ENCODE results near the gene NAPEPLD. TPM values are rescaled to one million over a fixed set of nuclear protein-coding genes. Genes with fewer than 3 reads are reported as not detected.
A peak's percentile ranks its signal among the peaks of the same experiment; 100 is the strongest.
"Not testable (repeated sequence)": the region's sequence is repeated elsewhere in the genome, so short reads cannot be mapped to it uniquely, and the experiment has no call there.

The NAPEPLD gene
- total RNA-seq, 2 donors from 2014 or later, result 2.4 to 3.7 TPM

DNA sequence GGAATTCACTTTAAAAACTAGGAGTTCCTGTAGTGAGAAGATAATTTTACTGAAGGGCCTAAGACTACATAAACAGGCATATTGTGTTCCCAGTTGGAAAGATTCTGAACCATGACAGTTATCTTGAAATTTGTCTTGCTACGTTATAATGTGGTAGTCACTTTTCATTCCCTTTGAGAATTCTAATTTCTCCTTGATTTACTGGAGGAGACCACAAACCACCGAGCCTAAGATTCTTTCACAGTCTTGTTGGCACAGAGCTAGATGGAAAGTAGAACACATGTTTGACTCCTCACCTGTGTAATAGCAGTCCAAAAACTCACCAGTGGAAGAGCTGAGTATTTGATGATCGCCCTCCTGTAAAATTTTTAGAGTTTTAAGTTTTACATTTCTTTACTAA is 69.1 kb downstream of the NAPEPLD start:
- no peak for DNase-seq
- Mint-ChIP-seq H3K4me3 (no peak overlapping the region), H3K4me1 (peaks cover 11% of the 10 kb centered on the region), H3K27me3 (no peaks in the 10 kb centered on the region), H3K36me3 (ENCODE audit: low read depth) (no peaks in the 10 kb centered on the region), H3K27ac (peak overlapping the region; percentile 57)
- no peaks in the 10 kb centered on the region for H3K9me3 ChIP-seq (ENCODE audit: control insufficient read depth, low read length, poor library complexity, severe bottlenecking)
- ATAC-seq, result no peak

DNA sequence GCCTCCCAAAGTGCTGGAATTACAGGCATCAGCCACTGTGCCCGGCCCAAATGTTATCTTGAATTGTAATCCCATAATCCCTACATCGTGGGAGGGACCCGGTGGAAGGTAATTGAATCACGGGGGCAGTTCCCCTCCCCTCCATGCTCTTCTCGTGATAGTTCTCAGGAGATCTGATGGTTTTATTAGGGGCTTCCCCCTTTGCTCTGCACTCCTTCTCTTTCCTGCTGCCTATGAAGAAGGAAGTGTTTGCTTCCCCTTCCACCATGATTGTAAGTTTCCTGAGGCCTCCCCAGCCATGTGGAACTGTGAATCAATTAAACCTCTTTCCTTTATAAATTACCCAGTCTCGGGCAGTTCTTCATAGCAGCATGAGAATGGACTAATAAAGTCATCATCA is 70.7 kb downstream of the NAPEPLD start:
- not testable (repeated sequence) for H3K27me3 Mint-ChIP-seq; H3K36me3 Mint-ChIP-seq (ENCODE audit: low read depth); ATAC-seq; H3K27ac Mint-ChIP-seq; H3K9me3 ChIP-seq (ENCODE audit: control insufficient read depth, low read length, poor library complexity, severe bottlenecking); DNase-seq
- Mint-ChIP-seq H3K4me3 (peak overlapping the region; percentile 21), H3K4me1 (peaks cover 22% of the 10 kb centered on the region)

DNA sequence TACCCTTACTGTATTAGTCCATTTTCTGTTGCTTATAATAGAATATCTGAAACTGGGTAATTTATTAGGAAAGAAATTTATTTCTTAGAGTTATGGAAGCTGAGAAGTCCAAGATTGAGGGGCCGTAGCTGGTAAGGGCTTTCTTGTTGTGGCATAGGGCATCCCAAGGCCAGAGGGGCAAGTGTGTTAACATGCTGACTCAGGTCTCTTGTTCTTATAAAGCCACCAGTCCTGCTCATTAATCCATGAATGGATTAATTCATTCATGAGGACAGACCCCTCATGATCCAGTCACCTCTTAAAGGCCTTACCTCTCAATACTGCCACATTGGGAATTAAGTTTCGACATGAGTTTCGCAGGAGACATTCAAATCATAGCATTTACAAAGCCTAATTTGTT is 71.6 kb downstream of the NAPEPLD start:
- no peaks in the 10 kb centered on the region for H3K9me3 ChIP-seq (ENCODE audit: control insufficient read depth, low read length, poor library complexity, severe bottlenecking)
- ATAC-seq (no peak), DNase-seq (no peak)
- Mint-ChIP-seq H3K4me3 (no peak overlapping the region), H3K36me3 (ENCODE audit: low read depth) (no peaks in the 10 kb centered on the region), H3K4me1 (peaks cover 24% of the 10 kb centered on the region), H3K27ac (no peak overlapping the region), H3K27me3 (no peaks in the 10 kb centered on the region)

DNA sequence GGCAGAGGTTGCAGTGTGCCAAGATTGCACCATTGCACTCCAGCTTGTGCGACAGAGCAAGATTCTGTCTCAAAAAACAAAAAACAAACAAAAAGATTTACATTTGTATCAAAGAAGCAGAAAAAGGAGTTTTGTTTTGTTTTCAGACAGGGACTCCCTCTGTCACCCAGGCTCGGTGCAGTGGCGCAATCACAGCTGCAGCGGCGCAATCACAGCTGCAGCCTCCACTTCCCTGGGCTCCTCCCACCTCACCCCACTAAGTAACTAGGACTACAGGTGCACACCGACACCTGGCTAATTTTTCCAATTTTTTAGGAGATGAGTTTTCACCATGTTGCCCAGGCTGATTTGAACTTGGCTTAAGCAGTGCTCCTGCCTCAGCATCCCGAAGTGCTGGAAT is 72.1 kb downstream of the NAPEPLD start:
- no peak overlapping the region for H3K4me3 Mint-ChIP-seq
- no peaks in the 10 kb centered on the region for H3K27me3 Mint-ChIP-seq
- H3K9me3 ChIP-seq (ENCODE audit: control insufficient read depth, low read length, poor library complexity, severe bottlenecking), result no peaks in the 10 kb centered on the region
- ATAC-seq (no peak), DNase-seq (no peak)
- H3K27ac Mint-ChIP-seq, result no peak overlapping the region
- no peaks in the 10 kb centered on the region for H3K36me3 Mint-ChIP-seq (ENCODE audit: low read depth)
- peaks cover 22% of the 10 kb centered on the region for H3K4me1 Mint-ChIP-seq

DNA sequence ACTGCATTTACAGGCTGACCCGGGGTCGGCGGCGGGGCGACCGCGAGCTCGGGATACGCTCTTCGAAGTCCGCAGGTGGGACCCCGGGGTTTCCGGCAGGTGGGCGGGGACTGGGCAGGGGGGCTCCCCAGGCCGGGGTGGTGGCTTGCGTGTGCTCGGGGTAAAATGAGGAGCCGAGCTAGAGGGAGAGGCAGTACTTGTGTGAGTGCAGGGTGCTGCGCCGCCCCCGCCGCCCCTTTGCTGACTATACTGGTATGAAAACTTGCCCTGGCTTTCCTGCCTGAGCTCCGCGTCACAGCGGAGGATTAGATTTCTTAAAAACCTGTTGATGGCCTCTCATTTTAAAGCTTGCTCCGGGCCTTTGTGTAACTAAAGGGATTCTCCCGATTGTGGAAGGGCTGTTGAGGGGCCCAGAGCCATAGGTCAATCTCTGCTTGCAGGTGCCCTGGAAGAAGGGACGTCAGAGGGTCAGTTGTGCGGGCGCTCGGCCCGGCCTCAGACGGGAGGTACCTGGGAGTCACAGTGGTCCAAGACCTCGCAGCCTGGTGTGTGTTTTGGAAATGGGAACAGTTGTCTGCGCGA is 73.5 kb downstream of the NAPEPLD start:
- peak; percentile 37 to 60 (median 49) for DNase-seq
- Mint-ChIP-seq H3K36me3 (ENCODE audit: low read depth) (no peaks in the 10 kb centered on the region), H3K27ac (peak overlapping the region; percentile 84), H3K4me3 (peak overlapping the region; percentile 95), H3K27me3 (no peaks in the 10 kb centered on the region), H3K4me1 (peaks cover 22% of the 10 kb centered on the region)
- H3K9me3 ChIP-seq (ENCODE audit: control insufficient read depth, low read length, poor library complexity, severe bottlenecking), result no peaks in the 10 kb centered on the region
- ATAC-seq, result peak; percentile 60

DNA sequence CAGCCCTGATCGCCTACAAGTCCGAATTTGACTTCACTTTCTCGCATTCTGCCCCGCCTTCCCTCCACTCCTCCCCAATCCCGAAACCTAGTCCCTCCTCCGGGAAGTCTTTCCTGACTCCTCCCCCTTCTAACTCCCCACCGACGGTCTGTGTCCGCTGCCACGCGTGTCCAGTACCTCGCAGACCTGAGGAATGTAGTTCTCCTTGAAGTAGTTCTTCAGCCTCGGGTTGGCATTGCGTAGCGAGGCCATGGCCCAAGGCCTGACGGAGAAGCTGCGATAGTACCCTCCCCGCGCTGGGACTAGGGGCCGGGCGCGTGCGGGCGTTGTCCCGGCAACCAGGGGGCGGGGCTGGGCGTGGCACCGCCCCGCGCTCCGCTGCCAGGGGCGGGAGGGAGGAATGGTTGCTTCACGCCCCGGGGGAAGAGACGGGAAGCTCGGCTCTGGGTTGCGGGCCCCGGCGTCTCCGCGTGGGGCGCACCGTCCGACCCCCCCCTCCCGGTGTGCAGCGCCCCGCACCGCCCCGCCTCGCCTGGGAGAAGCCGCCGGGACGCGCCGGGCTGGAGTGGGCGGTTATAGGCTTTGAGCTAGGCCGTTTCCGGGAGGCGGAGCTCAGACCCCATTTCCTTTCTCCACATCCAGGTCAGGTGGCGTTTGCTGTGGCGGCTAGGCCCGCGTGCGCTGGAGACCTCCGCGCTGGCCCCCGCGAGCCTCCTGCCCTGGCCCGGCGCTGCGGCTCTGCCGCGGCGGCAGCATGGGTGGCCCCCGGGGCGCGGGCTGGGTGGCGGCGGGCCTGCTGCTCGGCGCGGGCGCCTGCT is 74.2 kb downstream of the NAPEPLD start, which contains the start of the genes ARMC10 and FBXL13:
TSS of gene ARMC10 (plus strand) at position 622 of the 818 bp plus-strand sequence. CDS start at position 755, 133 bp downstream.
TSS of gene FBXL13 (minus strand) at position 278 of the 818 bp plus-strand sequence.
- H3K9me3 ChIP-seq (ENCODE audit: control insufficient read depth, low read length, poor library complexity, severe bottlenecking), result no peaks in the 10 kb centered on the region
- no peaks in the 10 kb centered on the region for H3K27me3 Mint-ChIP-seq
- H3K4me3 Mint-ChIP-seq, result peak within 1 kb of the TSS; percentile 95
- DNase-seq (peak; percentile 87 to 91 (median 88)), ATAC-seq (peak; percentile 88)
- peak within 1 kb of the TSS; percentile 94 for H3K27ac Mint-ChIP-seq
- peaks cover 20% of the 10 kb centered on the region for H3K4me1 Mint-ChIP-seq
- no peaks in the 10 kb centered on the region for H3K36me3 Mint-ChIP-seq (ENCODE audit: low read depth)

DNA sequence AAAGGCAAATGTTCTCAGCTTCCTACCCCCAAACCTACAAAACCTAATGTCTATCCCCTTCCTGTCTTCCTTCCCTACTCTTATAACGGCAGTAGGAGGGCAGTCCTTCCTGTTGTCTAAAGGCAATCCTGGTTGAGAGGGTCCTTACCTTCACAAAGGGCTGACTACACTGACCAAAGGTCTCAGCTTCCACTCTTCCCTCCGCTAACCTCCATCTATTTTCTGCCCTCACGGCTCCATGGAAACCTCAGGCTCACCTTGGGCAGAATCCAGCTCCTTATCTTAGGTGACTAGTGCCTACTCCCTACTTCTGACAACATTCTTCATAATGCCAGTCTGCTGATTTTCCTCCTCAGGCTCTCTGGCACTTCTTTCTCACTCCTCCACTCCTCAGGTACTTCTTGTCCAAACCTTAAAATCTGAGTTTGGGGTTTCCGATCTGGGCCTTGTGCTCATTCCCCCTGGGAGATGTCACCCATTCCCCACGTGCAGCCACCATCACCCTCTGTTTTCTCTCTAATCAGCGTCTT is 74.8 kb downstream of the NAPEPLD start:
- Mint-ChIP-seq H3K36me3 (ENCODE audit: low read depth) (no peaks in the 10 kb centered on the region), H3K4me3 (peak overlapping the region; percentile 95), H3K4me1 (peaks cover 20% of the 10 kb centered on the region), H3K27me3 (no peaks in the 10 kb centered on the region), H3K27ac (peak overlapping the region; percentile 94)
- ATAC-seq (no peak), DNase-seq (no peak)
- no peaks in the 10 kb centered on the region for H3K9me3 ChIP-seq (ENCODE audit: control insufficient read depth, low read length, poor library complexity, severe bottlenecking)

DNA sequence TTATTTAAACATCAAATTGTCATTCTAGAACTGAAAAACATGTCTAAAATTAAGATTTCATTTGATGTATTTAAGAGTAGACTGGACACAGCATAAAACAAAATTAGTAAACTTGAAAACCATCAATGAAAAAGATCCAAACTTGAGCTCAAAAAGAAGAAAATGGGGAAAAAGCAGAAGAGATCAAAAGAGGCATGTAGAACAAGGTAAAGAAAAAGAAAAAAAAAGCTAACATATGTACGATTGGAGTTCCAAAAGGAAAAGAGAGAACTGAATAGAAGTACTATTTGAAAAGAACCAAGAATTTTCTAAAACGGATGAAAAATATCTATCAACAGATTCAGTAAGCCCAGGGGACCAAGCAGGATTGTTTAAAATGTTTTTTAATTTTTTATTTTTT is 77.9 kb downstream of the NAPEPLD start:
- H3K27ac Mint-ChIP-seq, result no peak overlapping the region

DNA sequence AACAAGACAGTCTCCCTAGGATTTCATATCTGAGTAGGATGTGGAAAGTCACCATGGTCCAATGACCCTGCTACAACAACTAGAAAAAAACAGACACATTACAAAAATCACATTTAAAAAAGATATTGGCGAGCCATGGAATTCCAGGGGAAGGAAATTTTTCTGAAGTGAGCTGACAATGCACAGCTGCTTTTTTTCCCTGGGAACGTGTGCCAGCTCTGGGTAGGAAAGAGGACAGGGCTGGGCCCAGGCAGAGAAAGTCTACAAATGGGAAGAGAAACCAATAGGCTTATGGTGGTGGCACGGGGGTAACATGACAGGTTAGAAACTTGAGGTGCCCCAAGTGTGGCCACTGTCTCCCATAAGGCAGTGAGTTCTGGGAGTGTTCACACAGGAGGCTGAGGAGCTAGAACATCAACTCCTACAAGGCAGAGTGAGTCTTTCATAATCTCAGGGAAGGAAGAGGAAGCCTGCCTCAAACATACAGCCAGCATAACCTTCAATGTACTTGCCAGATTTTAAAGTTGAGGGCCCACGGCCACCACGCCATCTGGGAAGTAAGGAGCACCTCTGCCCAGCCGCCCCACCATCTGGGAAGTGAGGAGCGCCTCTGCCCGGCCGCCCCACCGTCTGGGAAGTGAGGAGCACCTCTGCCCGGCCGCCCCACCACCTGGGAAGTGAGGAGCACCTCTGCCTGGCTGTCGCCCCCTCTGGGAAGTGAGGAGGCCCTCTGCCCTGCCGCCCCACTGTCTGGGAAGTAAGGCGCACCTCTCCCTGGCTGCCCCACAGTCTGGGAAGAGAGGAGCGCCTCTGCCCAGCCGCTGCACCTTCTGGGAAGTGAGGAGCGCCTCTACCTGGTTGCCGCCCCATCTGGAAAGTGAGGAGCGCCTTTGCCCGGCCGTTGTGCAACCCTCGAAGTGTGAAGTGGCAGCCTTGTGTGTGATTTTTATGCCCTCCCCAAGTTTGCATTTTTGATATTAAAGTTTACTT is 80.2 kb downstream of the NAPEPLD start:
- Mint-ChIP-seq H3K27me3 (peaks cover 6% of the 10 kb centered on the region), H3K4me1 (peaks cover 4% of the 10 kb centered on the region), H3K4me3 (no peak overlapping the region), H3K36me3 (ENCODE audit: low read depth) (peaks cover 5% of the 10 kb centered on the region), H3K27ac (no peak overlapping the region)
- no peak for DNase-seq
- no peaks in the 10 kb centered on the region for H3K9me3 ChIP-seq (ENCODE audit: control insufficient read depth, low read length, poor library complexity, severe bottlenecking)
- ATAC-seq, result no peak

More for the DNA sequence above, 77.9 kb downstream of the NAPEPLD start:
- H3K9me3 ChIP-seq (ENCODE audit: control insufficient read depth, low read length, poor library complexity, severe bottlenecking), result no peaks in the 10 kb centered on the region
- H3K4me1 Mint-ChIP-seq, result peaks cover 17% of the 10 kb centered on the region
- H3K4me3 Mint-ChIP-seq, result no peak overlapping the region
- H3K36me3 Mint-ChIP-seq (ENCODE audit: low read depth), result peaks cover 5% of the 10 kb centered on the region
- ATAC-seq (no peak), DNase-seq (no peak)
- peaks cover 6% of the 10 kb centered on the region for H3K27me3 Mint-ChIP-seq

DNA sequence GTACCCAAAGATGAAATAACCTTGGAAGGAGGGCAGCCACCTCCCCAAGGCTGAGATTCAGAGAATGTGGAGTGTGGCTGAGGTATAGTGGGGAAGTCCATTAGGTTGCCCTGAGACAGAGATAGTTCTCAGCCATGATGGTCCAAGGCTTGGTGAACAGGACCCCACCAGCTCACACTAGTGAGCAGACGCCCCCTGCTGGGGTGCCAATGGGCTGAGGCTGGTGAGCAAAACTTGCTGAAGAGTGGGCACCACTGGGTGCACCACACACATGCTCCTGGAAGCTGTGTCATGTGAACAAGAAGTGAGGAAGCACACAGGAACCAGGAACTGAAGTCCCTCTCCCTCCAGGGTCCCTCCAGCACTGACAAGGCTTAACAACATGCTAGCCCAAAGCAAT is 83.2 kb downstream of the NAPEPLD start:
- ATAC-seq, result peak; percentile 57
- H3K27me3 Mint-ChIP-seq, result peaks cover 6% of the 10 kb centered on the region

DNA sequence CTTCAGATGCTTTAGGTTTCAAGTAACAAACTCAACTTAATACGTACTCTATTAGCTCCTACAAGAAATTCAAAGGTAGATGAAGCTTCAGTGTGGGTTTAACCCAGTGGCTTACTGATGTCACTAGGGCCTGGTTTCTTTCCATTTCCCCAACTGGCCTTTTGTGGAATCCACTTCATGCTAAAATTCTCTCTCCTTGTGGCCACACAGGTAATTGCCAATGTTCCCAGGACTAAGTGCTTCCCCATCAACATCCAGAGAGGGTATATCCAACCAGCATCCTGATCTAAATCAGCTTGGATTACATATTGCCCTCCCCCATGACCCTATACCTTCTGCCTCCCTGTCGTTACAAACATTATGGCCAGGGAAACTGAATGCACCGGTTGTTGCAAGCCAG is 85.0 kb downstream of the NAPEPLD start:
- peaks cover 2% of the 10 kb centered on the region for H3K4me1 Mint-ChIP-seq
- H3K4me3 Mint-ChIP-seq, result no peak overlapping the region
- H3K9me3 ChIP-seq (ENCODE audit: control insufficient read depth, low read length, poor library complexity, severe bottlenecking), result no peaks in the 10 kb centered on the region
- peaks cover 6% of the 10 kb centered on the region for H3K27me3 Mint-ChIP-seq
- DNase-seq (no peak), ATAC-seq (no peak)
- H3K36me3 Mint-ChIP-seq (ENCODE audit: low read depth), result peaks cover 5% of the 10 kb centered on the region
- no peak overlapping the region for H3K27ac Mint-ChIP-seq

More for the DNA sequence above, 83.2 kb downstream of the NAPEPLD start:
- no peak overlapping the region for H3K27ac Mint-ChIP-seq
- H3K4me3 Mint-ChIP-seq, result no peak overlapping the region
- H3K4me1 Mint-ChIP-seq, result peaks cover 2% of the 10 kb centered on the region
- DNase-seq, result peak in 2 of 3 donors; percentile 12 to 22
- no peaks in the 10 kb centered on the region for H3K9me3 ChIP-seq (ENCODE audit: control insufficient read depth, low read length, poor library complexity, severe bottlenecking)
- peaks cover 5% of the 10 kb centered on the region for H3K36me3 Mint-ChIP-seq (ENCODE audit: low read depth)

DNA sequence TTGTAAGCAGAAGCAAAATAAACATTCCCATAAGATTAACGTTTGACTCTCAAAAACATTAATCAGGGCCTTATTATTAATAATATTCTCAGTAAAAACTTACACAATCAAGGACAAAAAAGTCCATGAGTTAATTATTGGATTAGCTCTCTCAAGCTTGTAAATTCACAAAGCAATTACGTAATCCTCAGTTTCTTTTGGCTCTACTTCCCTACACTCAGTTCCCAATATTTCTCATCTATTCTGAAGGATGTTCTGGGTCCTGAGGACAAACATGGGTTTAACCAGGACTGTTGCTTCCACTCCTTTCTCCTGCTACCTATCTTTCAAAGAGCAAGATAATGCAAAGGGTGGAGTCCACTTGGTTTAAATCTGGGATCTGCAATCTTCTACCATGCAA is 89.4 kb downstream of the NAPEPLD start:
- H3K4me1 Mint-ChIP-seq, result peaks cover 5% of the 10 kb centered on the region
- DNase-seq (no peak), ATAC-seq (no peak)
- no peak overlapping the region for H3K27ac Mint-ChIP-seq
- peaks cover 2% of the 10 kb centered on the region for H3K36me3 Mint-ChIP-seq (ENCODE audit: low read depth)
- H3K9me3 ChIP-seq (ENCODE audit: control insufficient read depth, low read length, poor library complexity, severe bottlenecking), result no peaks in the 10 kb centered on the region
- H3K27me3 Mint-ChIP-seq, result peaks cover 5% of the 10 kb centered on the region
- no peak overlapping the region for H3K4me3 Mint-ChIP-seq
